ENCODE data around the gene ABCA13.
"Not testable (repeated sequence)": the region's sequence is repeated elsewhere in the genome, so short reads cannot be mapped to it uniquely, and the experiment has no call there.

Gene ABCA13

GRCh38 chr7:48171202-48171601 lies at the start of gene ABCA13:
TSS of gene ABCA13 (plus strand) at chr7:48171458. CDS start at chr7:48171484, 26 bp downstream.
- no peak for DNase-seq (ENCODE audit: low spot score)

GRCh38 chr7:48126037-48126436 lies 45.2 kb upstream of the ABCA13 start:
- DNase-seq (ENCODE audit: low spot score): no peak

- DNase-seq (ENCODE audit: low spot score): peak; percentile 76
These were observed 40.6 kb upstream of the ABCA13 start for GRCh38 chr7:48130658-48131108.

GRCh38 chr7:48132792-48133191 lies 38.5 kb upstream of the ABCA13 start:
- no peak for DNase-seq (ENCODE audit: low spot score)

GRCh38 chr7:48139459-48139858 lies 31.8 kb upstream of the ABCA13 start:
- DNase-seq (ENCODE audit: low spot score): no peak

GRCh38 chr7:48140001-48140681 lies 31.1 kb upstream of the ABCA13 start:
- DNase-seq (ENCODE audit: low spot score): no peak

GRCh38 chr7:48141521-48141920 lies 29.7 kb upstream of the ABCA13 start:
- no peak for DNase-seq (ENCODE audit: low spot score)

- no peak for DNase-seq (ENCODE audit: low spot score)
These were observed 26.9 kb upstream of the ABCA13 start for GRCh38 chr7:48144291-48144768.

- no peak for DNase-seq (ENCODE audit: low spot score)
These were observed 24.1 kb upstream of the ABCA13 start for GRCh38 chr7:48147078-48147591.

- DNase-seq (ENCODE audit: low spot score): not testable (repeated sequence)
These were observed 23.6 kb upstream of the ABCA13 start for GRCh38 chr7:48147690-48148089.

GRCh38 chr7:48148311-48148710 lies 22.9 kb upstream of the ABCA13 start:
- DNase-seq (ENCODE audit: low spot score): no peak

GRCh38 chr7:48149058-48149457 lies 22.2 kb upstream of the ABCA13 start:
- DNase-seq (ENCODE audit: low spot score): no peak

GRCh38 chr7:48150086-48150485 lies 21.2 kb upstream of the ABCA13 start:
- DNase-seq (ENCODE audit: low spot score): no peak

- peak; percentile 40 for DNase-seq (ENCODE audit: low spot score)
These were observed 16.4 kb upstream of the ABCA13 start for GRCh38 chr7:48154792-48155413.

GRCh38 chr7:48158404-48158803 lies 12.9 kb upstream of the ABCA13 start:
- DNase-seq (ENCODE audit: low spot score): no peak

- DNase-seq (ENCODE audit: low spot score): no peak
These were observed 9.7 kb upstream of the ABCA13 start for GRCh38 chr7:48161407-48162125.

GRCh38 chr7:48165157-48165556 lies 6.1 kb upstream of the ABCA13 start:
- no peak for DNase-seq (ENCODE audit: low spot score)

GRCh38 chr7:48168159-48168558 lies 3.1 kb upstream of the ABCA13 start:
- DNase-seq (ENCODE audit: low spot score): no peak

GRCh38 chr7:48170506-48170905 lies 752 bp upstream of the ABCA13 start:
- no peak for DNase-seq (ENCODE audit: low spot score)

- no peak for DNase-seq (ENCODE audit: low spot score)
These were observed 2.1 kb downstream of the ABCA13 start for GRCh38 chr7:48173313-48173712.

- no peak for DNase-seq (ENCODE audit: low spot score)
These were observed 2.6 kb downstream of the ABCA13 start for GRCh38 chr7:48173756-48174382.

- DNase-seq (ENCODE audit: low spot score): no peak
These were observed 3.8 kb downstream of the ABCA13 start for GRCh38 chr7:48175019-48175418.

Data from activated CD4-positive, alpha-beta T cell treated with anti-CD3 and anti-CD28 coated beads, Interleukin-2, Interleukin-4, amounts not matched to agents 100 ng/mL and 50 ng/mL, durations not matched to agents 16 hours and 8 hours (primary cell).